Femur (tissue), 1 donor: Measurements from ENCODE around the gene GALNT9.
A peak's percentile ranks its signal among the peaks of the same experiment; 100 is the strongest.
"Not testable (repeated sequence)": the region's sequence is repeated elsewhere in the genome, so short reads cannot be mapped to it uniquely, and the experiment has no call there.

Experiments used
- DNase-seq: peaks from one replicate; pipeline ENCODE4 v3.0.0-alpha.2; 2017

The GALNT9 gene

DNA sequence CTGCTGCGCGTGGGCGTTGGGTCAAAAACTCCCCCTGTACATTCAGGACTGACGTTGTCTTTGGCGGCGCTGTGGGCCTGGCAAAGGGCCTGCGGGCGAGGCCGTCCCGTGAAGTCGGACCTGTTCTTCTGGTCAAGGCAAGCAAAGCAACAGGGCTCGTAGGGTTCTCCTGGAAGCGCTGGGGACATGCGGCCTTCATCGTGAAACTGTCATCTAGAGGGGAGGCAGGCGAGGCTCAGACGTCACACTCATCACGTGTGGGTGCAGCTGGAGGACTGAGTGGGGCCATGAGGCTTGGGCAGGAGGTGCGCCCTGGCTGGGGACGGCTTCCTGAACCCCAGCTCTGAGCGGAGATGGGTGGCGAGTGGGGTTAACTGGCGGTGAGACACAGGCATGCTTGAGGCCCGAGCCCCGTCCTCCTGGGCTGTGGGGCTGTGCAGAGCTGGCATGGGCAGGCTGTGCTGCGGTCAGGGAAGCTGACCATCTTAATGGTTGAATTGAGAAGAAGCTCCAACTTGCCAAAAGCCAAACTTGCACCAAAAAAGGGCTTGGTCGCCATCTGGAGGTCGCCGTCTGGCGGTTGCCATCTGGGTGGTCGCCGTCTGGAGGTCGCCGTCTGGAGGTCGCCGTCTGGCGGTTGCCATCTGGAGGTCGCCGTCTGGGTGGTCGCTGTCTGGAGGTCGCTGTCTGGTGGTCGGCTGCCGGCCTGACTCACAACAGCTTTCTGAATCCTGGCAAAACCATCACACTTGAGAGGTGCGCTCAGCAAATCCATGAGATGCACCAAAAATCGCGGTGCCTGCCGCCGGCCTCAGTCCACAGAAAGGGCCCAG, 119.0 kb downstream of the GALNT9 start:
- DNase-seq: no peak

GRCh38 chr12:132209619-132210222, 119.7 kb downstream of the GALNT9 start:
- no peak for DNase-seq

DNA sequence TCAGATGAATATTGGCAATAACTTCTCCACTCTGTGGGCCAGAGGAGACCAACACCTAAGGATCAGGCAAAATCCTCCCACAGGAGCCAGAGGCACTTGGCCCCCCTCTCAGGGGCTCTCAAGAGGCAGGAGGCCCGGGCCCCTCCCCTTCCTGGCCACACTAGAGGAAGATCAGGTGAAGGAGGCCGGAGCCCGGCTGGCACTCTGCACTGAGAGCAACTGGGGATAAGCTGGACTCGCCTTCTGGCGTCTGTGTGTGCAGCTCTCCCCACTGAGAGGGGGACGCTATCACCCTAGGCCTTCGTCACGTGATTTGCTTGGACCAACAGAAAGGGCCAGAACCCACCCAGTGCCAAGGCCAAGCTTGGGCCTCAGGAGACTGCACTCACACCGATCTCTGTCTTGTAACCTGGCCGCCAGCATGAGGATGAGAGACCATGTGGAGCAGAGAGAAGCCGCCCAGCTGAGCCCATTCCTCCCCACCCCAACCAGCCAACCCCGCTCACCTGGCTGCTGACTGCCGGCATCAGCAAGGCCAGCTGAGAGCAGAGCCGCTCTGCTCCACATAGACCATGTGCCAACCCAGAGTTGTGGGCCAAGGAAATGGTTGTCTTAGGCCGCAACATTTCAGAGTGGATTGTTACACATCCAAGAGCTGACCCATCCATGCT, 121.1 kb downstream of the GALNT9 start:
- DNase-seq: no peak

GRCh38 chr12:132207083-132207775, 122.2 kb downstream of the GALNT9 start:
- no peak for DNase-seq

GRCh38 chr12:132206046-132206434, 123.3 kb downstream of the GALNT9 start:
- no peak for DNase-seq

DNA sequence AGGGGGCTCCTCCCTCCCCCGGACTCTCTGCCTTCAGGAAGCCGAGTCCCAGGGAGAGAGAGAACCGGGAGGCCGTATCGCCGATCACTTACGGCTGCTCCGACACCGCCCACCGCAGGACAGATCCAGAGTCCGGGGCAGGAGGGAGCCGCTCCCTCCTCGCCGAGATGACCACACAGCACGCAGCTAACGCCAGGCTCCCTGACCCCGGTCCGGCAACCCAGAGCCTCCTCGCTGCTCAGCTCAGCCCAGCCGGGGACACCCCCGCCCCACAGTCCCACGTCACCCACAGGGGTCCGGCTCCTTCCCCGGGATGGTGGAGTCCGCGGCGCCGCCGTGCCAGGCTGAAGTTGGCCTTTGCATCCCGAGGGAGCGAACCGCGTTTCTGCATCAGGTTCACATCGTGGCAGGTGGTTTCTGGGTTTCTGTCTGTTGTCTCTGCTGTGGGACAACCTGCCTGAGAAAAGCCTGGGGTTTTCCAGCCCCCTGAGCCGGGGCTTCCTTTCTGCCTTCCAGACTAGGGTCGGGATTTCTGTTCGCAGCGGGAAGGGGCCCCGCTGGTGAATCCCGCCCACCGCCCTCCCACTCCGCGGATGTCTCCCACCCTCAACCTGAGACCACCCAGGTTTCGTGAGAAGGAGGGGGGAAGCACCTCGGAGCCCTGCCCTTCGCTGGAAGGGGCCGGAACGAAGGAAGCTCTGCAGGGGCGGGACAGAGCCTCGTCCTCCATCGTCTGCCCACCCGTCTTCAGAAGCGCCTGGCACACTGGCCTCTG, 123.9 kb downstream of the GALNT9 start:
- DNase-seq: no peak

GRCh38 chr12:132204793-132205270, 124.6 kb downstream of the GALNT9 start:
- no peak for DNase-seq

DNA sequence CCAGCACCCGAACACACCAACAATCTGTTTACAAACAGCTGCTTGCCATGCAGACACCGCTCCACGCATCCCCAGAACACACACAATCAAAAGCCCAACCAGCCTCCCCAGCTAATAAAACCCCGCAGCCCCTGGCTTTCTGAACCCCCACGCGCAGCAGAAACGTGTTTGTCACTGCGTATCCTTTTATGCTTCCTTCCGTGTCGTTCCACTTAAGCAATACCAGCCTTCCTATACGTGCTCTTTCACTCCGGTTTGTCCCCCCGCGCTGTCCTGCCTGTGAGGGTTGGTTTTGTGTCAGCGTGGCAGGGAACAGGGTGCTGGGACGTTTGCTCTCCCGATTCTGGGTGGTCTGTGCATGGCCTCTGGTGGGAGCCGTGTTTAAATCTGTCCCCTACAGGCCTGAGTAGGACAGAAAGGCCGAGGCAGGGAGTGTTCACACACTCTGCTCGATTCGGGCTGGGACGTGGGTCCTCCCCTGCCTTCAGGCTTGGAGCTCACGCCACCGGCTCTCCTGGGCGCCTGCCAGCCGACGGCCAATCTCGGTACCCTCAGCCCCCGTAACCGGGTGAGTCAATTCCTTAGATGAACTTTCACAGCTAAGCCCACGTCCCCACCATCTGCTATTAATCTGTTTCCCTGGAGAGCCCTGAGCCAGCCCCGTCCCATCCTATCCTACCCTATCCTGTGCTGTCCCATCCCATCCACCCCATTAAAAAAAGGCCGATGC, 125.2 kb downstream of the GALNT9 start:
- DNase-seq: no peak

GRCh38 chr12:132202929-132203721, 126.3 kb downstream of the GALNT9 start:
- DNase-seq: no peak

DNA sequence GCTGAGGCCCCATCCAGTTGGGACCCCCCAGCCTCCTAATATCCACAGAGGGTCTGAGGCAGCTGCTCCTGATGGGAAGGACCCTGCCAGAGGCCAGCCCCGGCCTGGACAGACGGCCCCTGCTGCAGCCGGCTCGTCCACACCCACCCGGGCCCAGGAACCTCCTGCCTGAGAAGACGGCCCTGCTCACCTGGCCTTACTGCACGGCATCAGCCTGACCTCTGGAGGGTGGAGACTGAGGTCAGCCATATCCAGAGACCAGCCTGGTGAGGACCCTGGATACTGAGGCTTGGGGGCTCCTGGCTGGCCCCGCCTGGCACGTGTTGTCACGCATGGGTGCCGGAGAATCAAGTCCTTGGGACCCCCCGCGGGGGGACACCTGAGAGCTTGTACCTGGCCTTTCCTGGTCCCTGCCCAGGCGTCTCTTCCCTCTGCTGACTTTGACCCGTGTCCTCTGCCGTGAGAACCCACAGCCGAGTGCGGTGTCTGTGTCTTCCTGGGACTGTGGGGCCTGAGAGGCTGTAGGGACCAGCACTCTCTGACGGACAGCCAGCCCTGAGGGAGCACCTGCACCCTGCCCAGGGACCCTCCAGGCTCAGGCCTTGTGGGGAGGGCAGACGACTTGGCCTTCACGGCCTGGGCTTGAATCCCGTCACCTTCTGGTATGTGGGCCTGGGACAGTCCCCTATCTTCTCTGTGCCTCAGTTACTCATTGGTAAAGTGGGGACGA, 127.8 kb downstream of the GALNT9 start:
- DNase-seq: no peak

- DNase-seq: no peak
These were observed 128.6 kb downstream of the GALNT9 start for GRCh38 chr12:132200800-132201199.

DNA sequence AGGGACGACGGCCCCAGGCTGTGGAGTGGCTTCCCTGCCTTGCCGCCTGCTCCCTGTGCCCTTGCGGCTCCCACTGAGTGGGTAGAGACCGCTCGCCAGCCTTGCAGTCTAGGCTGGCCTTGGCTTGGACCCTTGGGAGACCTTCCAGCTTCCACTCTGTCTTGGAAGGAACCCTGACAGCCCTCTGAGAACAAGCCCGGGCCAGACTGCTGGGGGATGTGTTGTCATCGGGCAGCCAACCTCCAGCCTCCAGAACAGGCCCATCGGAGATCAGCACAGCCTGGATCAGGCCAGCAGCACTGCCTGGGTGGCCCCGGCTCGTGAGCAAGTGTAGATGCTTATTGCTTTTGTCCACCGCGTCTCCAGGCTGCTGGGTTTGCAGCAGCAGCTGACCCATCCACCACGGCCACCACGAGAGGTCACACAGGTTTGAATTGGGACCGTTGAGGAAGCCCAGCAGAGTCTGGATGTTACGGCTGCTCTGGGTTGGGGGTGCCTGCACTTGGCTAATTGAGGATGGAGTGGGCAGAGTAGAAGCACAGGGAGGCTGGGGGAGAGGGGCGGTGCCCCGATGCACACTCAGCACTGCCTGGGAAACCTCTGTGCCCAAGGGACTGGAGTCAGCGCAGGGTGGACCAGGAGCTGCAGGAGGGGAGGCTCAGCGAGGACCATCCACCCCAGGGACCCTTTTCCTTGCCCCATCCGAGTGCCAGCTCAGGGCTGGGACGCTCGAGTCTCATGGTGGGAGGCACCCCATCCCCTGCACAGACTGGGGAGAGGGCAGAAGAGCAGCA, 129.7 kb downstream of the GALNT9 start:
- DNase-seq: no peak

DNA sequence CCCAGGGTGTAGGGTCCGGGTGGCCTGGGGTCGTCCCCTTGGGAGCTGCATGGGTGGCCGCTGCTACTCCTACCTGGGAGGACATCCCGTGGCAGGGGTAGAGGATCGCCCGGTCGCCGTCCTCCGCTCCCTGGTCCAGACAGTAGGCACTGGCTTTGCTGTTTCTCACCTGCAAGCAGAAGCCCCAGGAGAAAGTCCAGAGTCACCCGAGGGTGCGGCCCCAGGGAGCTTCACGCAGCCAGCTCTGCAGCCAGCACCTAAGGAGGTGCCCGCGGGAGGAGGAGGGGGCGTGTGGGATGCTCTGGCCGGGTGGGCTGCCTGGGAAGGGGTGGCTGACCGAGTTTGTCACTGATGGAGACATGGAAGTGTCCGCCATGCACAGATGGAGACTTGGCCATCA, 130.3 kb downstream of the GALNT9 start:
- no peak for DNase-seq

DNA sequence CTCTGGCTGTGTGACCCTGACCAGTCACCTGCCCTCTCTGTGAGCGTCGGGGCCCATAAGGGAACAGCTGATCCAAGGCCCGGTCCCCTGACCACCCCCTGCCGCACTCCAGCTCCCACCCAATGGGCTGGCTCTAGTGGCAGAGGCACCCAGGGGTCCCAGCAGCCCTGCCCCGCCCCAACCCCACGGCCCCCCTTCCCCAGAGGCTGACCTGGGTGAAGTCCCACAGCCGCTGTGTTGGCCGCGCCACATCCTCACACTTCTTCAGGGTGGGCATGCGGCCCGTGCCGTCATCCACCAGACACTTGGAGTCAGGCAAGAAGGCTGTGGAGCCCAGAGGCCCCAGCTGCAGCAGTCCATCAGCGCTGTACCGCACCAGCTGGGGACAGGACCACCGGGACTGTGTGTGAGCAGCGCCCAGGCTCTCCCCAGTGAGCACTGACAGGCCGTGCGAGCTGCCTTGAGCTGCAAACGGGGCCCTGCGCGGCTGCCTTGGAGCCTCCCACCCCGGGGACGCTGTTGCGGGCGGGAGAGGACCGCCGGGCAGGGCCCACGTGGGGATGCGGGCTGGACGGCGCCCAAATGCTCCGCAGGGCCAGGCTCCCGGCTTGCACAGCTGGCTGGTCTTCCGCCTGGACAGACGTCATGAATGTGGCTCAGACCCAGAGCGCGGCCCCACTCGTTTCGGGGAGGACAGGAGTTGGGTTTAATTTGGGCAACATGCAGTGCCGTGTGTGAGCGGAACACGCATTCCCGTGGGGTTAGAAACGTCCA, 131.6 kb downstream of the GALNT9 start:
- peak; percentile 61 for DNase-seq

GRCh38 chr12:132196873-132197390, 132.5 kb downstream of the GALNT9 start:
- DNase-seq: no peak

DNA sequence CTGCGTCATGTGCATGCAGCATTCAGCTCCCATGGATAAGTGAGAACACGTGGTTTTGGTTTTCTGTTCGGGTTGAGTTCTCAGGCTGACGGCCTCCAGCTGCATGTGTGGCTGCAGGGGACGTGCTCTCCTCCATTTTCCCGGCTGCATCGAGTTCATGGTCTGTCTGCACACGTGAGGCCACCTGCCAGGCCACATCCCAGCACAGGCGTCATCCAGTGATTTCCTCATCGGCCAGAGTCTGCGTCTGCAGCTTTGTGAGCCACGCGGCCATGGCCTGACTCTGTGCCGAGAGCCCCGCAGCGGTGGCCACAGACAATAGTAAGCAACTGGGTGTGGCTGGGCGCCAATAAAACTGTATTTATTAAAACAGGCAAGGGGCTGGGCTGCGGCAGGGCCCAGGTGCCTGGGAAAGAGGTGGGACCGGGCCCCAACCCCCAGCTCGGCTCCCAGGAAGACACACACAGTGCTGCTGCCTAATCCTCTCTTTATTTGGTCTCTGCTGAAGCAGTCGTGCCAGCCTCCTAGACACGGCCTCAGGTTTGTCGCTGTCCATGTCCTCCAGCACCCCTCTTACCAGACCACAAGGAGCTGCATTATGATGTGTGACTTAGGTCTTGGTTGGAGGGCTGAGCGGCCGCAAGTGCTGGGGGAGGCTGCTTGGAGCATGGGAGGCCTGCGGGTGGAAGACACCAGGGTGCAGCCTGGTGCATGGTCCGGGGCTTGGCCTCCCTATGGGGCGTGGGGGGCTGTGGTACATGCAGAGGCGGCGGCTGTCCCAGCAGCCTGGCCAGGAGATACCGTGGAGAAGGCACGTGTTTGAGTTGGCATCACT, 133.1 kb downstream of the GALNT9 start:
- no peak for DNase-seq

- DNase-seq: not testable (repeated sequence)
These were observed 134.1 kb downstream of the GALNT9 start for GRCh38 chr12:132195242-132195641.
